GM12892 (cell line): ENCODE data around the gene PNKD.

Experiments used
- POLR2A ChIP-seq: IDR thresholded peaks from 2 replicates; pipeline ENCODE4 v1.6.1; 2011; ENCODE audit warnings: low read depth, low read length, control low read depth
- POLR2AphosphoS5 ChIP-seq: IDR thresholded peaks from 2 replicates; pipeline ENCODE4 v1.6.1; 2011; ENCODE audit warnings: low read depth, low read length, control low read depth
- TAF1 ChIP-seq: IDR thresholded peaks from 2 replicates; pipeline ENCODE4 v1.6.1; 2011; ENCODE audit warnings: low read depth, mild to moderate bottlenecking, control low read depth, low read length, borderline replicate concordance

DNA sequence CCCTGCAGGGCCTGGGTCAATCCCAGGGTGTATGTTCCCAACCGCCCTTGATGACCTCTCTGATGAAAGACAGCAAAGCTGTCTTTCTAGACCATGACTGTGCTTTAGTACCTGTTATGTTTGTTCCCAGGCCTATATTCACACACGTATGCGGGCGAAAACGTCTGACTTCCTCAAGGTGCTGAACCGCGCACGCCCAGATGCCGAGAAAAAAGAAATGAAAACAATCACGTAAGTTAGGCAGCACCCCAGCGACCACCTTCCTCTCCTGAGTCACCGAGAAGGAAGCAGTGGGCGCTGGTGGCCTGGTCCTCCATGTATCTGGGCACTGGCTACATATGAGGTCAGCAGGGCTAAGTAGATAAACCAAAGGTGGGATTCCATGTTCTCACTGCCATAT, 20.6 kb upstream of the PNKD start:
- no peak; the same call in 1 of the 2 replicates for TF ChIP-seq POLR2AphosphoS5
- TF ChIP-seq POLR2A = no peak
- no peak for TF ChIP-seq TAF1
